Ramos (cell line): ENCODE measurements around the gene AURKA.
"Not testable (repeated sequence)": the region's sequence is repeated elsewhere in the genome, so short reads cannot be mapped to it uniquely, and the experiment has no call there.

ENCODE experiments used
- in situ Hi-C: fragments of 300-500 bp; cut with MboI; formaldehyde crosslinking; loops from one replicate; pipeline ENCODE4 v1.14.3; 2022; ENCODE audit warnings: low sequenced_read_pairs; ENCODE audit not compliant: unreplicated experiment

The AURKA gene

GRCh38 chr20:56361900-56362299, 30.1 kb downstream of the AURKA start:
- in situ Hi-C loops: no loop called here

- in situ Hi-C loops: no loop called here
Observed at GRCh38 chr20:56360908-56361205, 31.2 kb downstream of the AURKA start.

- in situ Hi-C loops: no loop called here
Observed at GRCh38 chr20:56360133-56360907, 31.7 kb downstream of the AURKA start.

- in situ Hi-C loops: no loop called here
Observed at GRCh38 chr20:56359212-56360132, 32.5 kb downstream of the AURKA start.

GRCh38 chr20:56358600-56359211, 33.3 kb downstream of the AURKA start, which contains the start of gene FAM210B:
TSS of gene FAM210B (plus strand) at chr20:56358974. CDS start at chr20:56359006, 32 bp downstream.
- in situ Hi-C loops: no loop called here

GRCh38 chr20:56358070-56358469, 33.9 kb downstream of the AURKA start:
- in situ Hi-C loops: no loop called here

GRCh38 chr20:56353356-56353755, 38.7 kb downstream of the AURKA start:
- in situ Hi-C loops: no loop called here

GRCh38 chr20:56352345-56353055, 39.5 kb downstream of the AURKA start:
- in situ Hi-C loops: no loop called here

GRCh38 chr20:56350842-56351241, 41.2 kb downstream of the AURKA start:
- in situ Hi-C loops: no loop called here

- in situ Hi-C loops: no loop called here
Observed at GRCh38 chr20:56348746-56349145, 43.3 kb downstream of the AURKA start.

- in situ Hi-C loops: no loop called here
Observed at GRCh38 chr20:56348305-56348693, 43.7 kb downstream of the AURKA start.

- in situ Hi-C loops: no loop called here
Observed at GRCh38 chr20:56347628-56348304, 44.2 kb downstream of the AURKA start.

- in situ Hi-C loops: no loop called here
Observed at GRCh38 chr20:56345911-56346310, 46.1 kb downstream of the AURKA start.

- in situ Hi-C loops: no loop called here
Observed at GRCh38 chr20:56343861-56344381, 48.1 kb downstream of the AURKA start.

- in situ Hi-C loops: no loop called here
Observed at GRCh38 chr20:56342783-56343182, 49.2 kb downstream of the AURKA start.

GRCh38 chr20:56336709-56337108, 55.3 kb downstream of the AURKA start:
- in situ Hi-C loops: not testable (repeated sequence)

GRCh38 chr20:56328861-56329260, 63.2 kb downstream of the AURKA start:
- in situ Hi-C loops: no loop called here

- in situ Hi-C loops: no loop called here
Observed at GRCh38 chr20:56324806-56325205, 67.2 kb downstream of the AURKA start.

- in situ Hi-C loops: no loop called here
Observed at GRCh38 chr20:56323656-56324055, 68.4 kb downstream of the AURKA start.

GRCh38 chr20:56323206-56323605, 68.8 kb downstream of the AURKA start:
- in situ Hi-C loops: no loop called here
